B cell (primary cell): ENCODE measurements around the gene CASKIN2. TPM values are rescaled to one million over a fixed set of nuclear protein-coding genes. Genes with fewer than 3 reads are reported as not detected.

Experiments used
- ATAC-seq: fragments of 200-7000 bp; cut with Tn5 transposase; one replicate; pipeline ENCODE4 v1.10.0; 2021; ENCODE audit warnings: low read depth, mild to moderate bottlenecking, moderate number of reproducible peaks, moderate library complexity
- CTCF ChIA-PET: fragments of 350-600 bp; sonication (Branson Sonifier 250); formaldehyde crosslinking; loops from one replicate; lab custom pipeline; 2021; ENCODE audit warnings: antibody characterized with exemption, inconsistent platforms; lab: Charles Lee
- POLR2A ChIA-PET: fragments of 350-600 bp; sonication (Branson Sonifier 250); formaldehyde crosslinking; loops from one replicate; lab custom pipeline; 2021; ENCODE audit warnings: antibody characterized with exemption; lab: Charles Lee
- DNase-seq: peaks from one replicate; pipeline ENCODE4 v3.0.0; 2013
- H2AFZ ChIP-seq: 2 replicates; pipeline ENCODE4 v1.6.1; 2012; ENCODE audit warnings: mild to moderate bottlenecking, low read depth, low read length; ENCODE audit not compliant: insufficient read depth, poor library complexity, severe bottlenecking
- H3K27ac ChIP-seq, 2 donors: 1 replicate in 1 of 2; 2 replicates in 1 of 2; pipeline ENCODE4 v1.5.1; 2012 to 2013; ENCODE audit warnings: low read length in 2 of 2, mild to moderate bottlenecking in 2 of 2, moderate library complexity in 1 of 2
- H3K27me3 ChIP-seq, 4 experiments: fragments of 200-600 bp in 1 of 4; sonication (generic) in 1 of 4; replicated peaks in 1 of 4; 1 replicate in 2 of 4; 2 replicates in 2 of 4; pipeline versions ENCODE4 v1.6.1 to v1.7.0; 2013 to 2016; ENCODE audit warnings: low read length in 3 of 4, mild to moderate bottlenecking in 2 of 4, mixed read lengths in 1 of 4, moderate library complexity in 1 of 4; ENCODE audit not compliant: insufficient read depth in 4 of 4, control insufficient read depth in 3 of 4; ENCODE audit errors: control extremely low read depth in 1 of 4
- H3K36me3 ChIP-seq, 2 experiments: replicated peaks in 1 of 2; 1 replicate in 1 of 2; 2 replicates in 1 of 2; pipeline versions ENCODE4 v1.6.1 to v1.7.1; 2013; ENCODE audit warnings: low read length in 1 of 2; ENCODE audit not compliant: insufficient read depth in 2 of 2, control insufficient read depth in 1 of 2; ENCODE audit errors: control extremely low read depth in 1 of 2, extremely low read depth in 1 of 2
- H3K4me1 ChIP-seq, 2 donors: fragments of 200-600 bp in 1 of 2; sonication (generic) in 1 of 2; 1 replicate in 1 of 2; 2 replicates in 1 of 2; pipeline versions ENCODE4 v1.5.1 to v1.6.1; 2013 to 2017; ENCODE audit warnings: low read length in 2 of 2; ENCODE audit not compliant: control insufficient read depth in 2 of 2, insufficient read depth in 2 of 2
- H3K4me2 ChIP-seq: replicated peaks from 2 replicates; pipeline ENCODE3; 2012; ENCODE audit warnings: mild to moderate bottlenecking, low read depth, low read length; ENCODE audit not compliant: poor library complexity, severe bottlenecking
- H3K4me3 ChIP-seq, 5 experiments: fragments of 200-600 bp in 1 of 5; sonication (generic) in 1 of 5; 1 replicate in 3 of 5; 2 replicates in 2 of 5; pipeline versions ENCODE4 v1.5.1 to v1.7.0; 2011 to 2016; ENCODE audit warnings: low read length in 4 of 5, mild to moderate bottlenecking in 4 of 5, low read depth in 2 of 5, control low read depth in 1 of 5, moderate library complexity in 1 of 5; ENCODE audit not compliant: insufficient read depth in 1 of 5; ENCODE audit errors: control extremely low read depth in 1 of 5, extremely low read depth in 1 of 5
- H3K79me2 ChIP-seq: fragments of 200-600 bp; sonication (generic); one replicate; pipeline ENCODE4 v1.6.0; 2016; ENCODE audit warnings: low read length; ENCODE audit not compliant: control insufficient read depth, insufficient read depth
- H3K9ac ChIP-seq: fragments of 200-600 bp; sonication (generic); 2 replicates; pipeline ENCODE4 v1.6.1; 2017; ENCODE audit warnings: mild to moderate bottlenecking, low read length, moderate library complexity
- H3K9me3 ChIP-seq, 3 donors: one replicate each; pipeline versions ENCODE4 v1.6.1 to v1.7.1; 2013; ENCODE audit warnings: low read length in 2 of 3; ENCODE audit not compliant: control insufficient read depth in 2 of 3, insufficient read depth in 1 of 3; ENCODE audit errors: control extremely low read depth in 1 of 3
- H4K20me1 ChIP-seq: 2 replicates; pipeline ENCODE4 v1.6.0; 2012; ENCODE audit warnings: mild to moderate bottlenecking, low read length; ENCODE audit not compliant: insufficient read depth, control insufficient read depth, poor library complexity, severe bottlenecking
- H3K27ac Mint-ChIP-seq: one replicate; pipeline ENCODE4 v1.8.0; 2021; ENCODE audit warnings: mixed read lengths
- H3K27me3 Mint-ChIP-seq: one replicate; pipeline ENCODE4 v1.8.0; 2021; ENCODE audit warnings: mixed read lengths
- H3K4me1 Mint-ChIP-seq: one replicate; pipeline ENCODE4 v1.8.0; 2021; ENCODE audit warnings: mixed read lengths
- H3K4me3 Mint-ChIP-seq: one replicate; pipeline ENCODE4 v1.8.0; 2021; ENCODE audit warnings: mixed read lengths
- H3K9me3 Mint-ChIP-seq: one replicate; pipeline ENCODE4 v1.8.0; 2022; ENCODE audit warnings: mixed read lengths; ENCODE audit not compliant: insufficient read depth
- EZH2 ChIP-seq: IDR thresholded peaks from 2 replicates; pipeline ENCODE4 v1.6.1; 2012; ENCODE audit warnings: borderline replicate concordance, low read depth, mild to moderate bottlenecking, moderate library complexity, low read length; ENCODE audit not compliant: insufficient read depth, poor library complexity, severe bottlenecking
- WGBS: methylation state at CpG from one replicate; pipeline ENCODE4 v1.1.5; 2013; ENCODE audit warnings: missing lambda C conversion rate; ENCODE audit not compliant: insufficient coverage; 5-methylcytosine and 5-hydroxymethylcytosine counted together
- intact Hi-C: fragments of 100-400 bp; cut with micrococcal nuclease; formaldehyde crosslinking; loops from one replicate; pipeline ENCODE4 v1.10.0; 2022
- polyA plus RNA-seq: library from polyadenylated mRNA; depleted of rRNA; stranded (reverse); fragments of >200 nt; gene quantifications from 2 replicates; pipeline ENCODE4 v1.2.3, GENCODE V29; 2012
- total RNA-seq, 2 donors: library from RNA; stranded (reverse); fragments of 120-200 nt in 1 of 2; gene quantifications; 1 replicate in 1 of 2; 2 replicates in 1 of 2; pipeline versions ENCODE4 v1.2.3 to v1.2.4, GENCODE V29; 2013 to 2022
- TF ChIP-seq, protein P1 (sequence below): fragments of 200-600 bp; IDR thresholded peaks from one replicate; pipeline ENCODE4 v1.8.0; 2022; ENCODE audit warnings: antibody characterized with exemption, mild to moderate bottlenecking

CASKIN2 gene
- total and polyA plus RNA-seq, 2 donors (not counting 1 experiment from before 2014, with no cell fraction given), result 0.37 to 1.00 TPM

GRCh38 chr17:75536366-75536765, 21.0 kb upstream of the CASKIN2 start:
- Histone ChIP-seq H3K9ac (no peak overlapping the region), H3K4me2 (no peak overlapping the region), H3K9me3 (no peaks in the 10 kb centered on the region), H3K27me3 (no peaks in the 10 kb centered on the region), H4K20me1 (no peaks in the 10 kb centered on the region), H3K36me3 (no peaks in the 10 kb centered on the region), H2AFZ (no peak overlapping the region), H3K4me3 (no peak overlapping the region), H3K4me1 (peaks cover 6 to 14% of the 10 kb centered on the region in 2 donors), H3K27ac (no peak overlapping the region), H3K79me2 (no peaks in the 10 kb centered on the region)
- no peaks in the 10 kb centered on the region for H3K9me3 Mint-ChIP-seq
- no peak for ATAC-seq
- H3K4me3 Mint-ChIP-seq, result no peak overlapping the region
- no peaks in the 10 kb centered on the region for H3K27me3 Mint-ChIP-seq
- DNase-seq, result no peak
- CTCF ChIA-PET, result no interaction called here
- TF ChIP-seq EZH2, result no peak
- TF ChIP-seq, protein P1, sequence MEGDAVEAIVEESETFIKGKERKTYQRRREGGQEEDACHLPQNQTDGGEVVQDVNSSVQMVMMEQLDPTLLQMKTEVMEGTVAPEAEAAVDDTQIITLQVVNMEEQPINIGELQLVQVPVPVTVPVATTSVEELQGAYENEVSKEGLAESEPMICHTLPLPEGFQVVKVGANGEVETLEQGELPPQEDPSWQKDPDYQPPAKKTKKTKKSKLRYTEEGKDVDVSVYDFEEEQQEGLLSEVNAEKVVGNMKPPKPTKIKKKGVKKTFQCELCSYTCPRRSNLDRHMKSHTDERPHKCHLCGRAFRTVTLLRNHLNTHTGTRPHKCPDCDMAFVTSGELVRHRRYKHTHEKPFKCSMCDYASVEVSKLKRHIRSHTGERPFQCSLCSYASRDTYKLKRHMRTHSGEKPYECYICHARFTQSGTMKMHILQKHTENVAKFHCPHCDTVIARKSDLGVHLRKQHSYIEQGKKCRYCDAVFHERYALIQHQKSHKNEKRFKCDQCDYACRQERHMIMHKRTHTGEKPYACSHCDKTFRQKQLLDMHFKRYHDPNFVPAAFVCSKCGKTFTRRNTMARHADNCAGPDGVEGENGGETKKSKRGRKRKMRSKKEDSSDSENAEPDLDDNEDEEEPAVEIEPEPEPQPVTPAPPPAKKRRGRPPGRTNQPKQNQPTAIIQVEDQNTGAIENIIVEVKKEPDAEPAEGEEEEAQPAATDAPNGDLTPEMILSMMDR, result no peak
- POLR2A ChIA-PET, result no interaction called here
- H3K4me1 Mint-ChIP-seq, result peaks cover 6% of the 10 kb centered on the region
- H3K27ac Mint-ChIP-seq, result no peak overlapping the region
- 70% methylated on average over 4 of the region's 10 CpGs for WGBS
- intact Hi-C loops, result no loop called here

DNA sequence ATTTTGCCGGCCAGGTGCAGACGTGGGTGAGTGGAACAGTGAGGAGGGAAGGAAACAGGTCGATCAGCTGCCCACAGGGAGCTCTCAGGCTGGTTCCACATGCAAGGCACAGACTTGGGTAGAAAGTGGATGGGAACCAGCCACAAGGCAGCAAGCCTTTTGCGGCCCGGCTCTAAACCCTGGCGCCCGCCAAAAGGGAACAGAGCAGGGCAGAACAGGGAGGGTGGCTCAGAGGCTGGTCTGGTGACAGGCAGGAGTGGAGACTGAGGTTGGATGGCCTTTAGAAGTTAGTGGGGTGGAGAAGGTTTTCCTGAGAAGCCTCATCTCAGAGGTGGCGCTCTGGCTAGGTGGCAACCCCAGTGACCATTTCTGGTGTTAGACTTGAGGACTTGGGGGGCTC, 20.5 kb upstream of the CASKIN2 start:
- Histone ChIP-seq H3K4me1 (peaks cover 6 to 14% of the 10 kb centered on the region in 2 donors), H3K27me3 (no peaks in the 10 kb centered on the region), H3K4me3 (no peak overlapping the region), H3K79me2 (no peaks in the 10 kb centered on the region), H3K4me2 (no peak overlapping the region), H2AFZ (no peak overlapping the region), H4K20me1 (no peaks in the 10 kb centered on the region), H3K36me3 (no peaks in the 10 kb centered on the region), H3K9me3 (no peaks in the 10 kb centered on the region), H3K9ac (no peak overlapping the region), H3K27ac (no peak overlapping the region)
- WGBS, result 87% methylated on average over 7 of the region's 8 CpGs
- Mint-ChIP-seq H3K27ac (no peak overlapping the region), H3K4me1 (peaks cover 6% of the 10 kb centered on the region), H3K9me3 (no peaks in the 10 kb centered on the region), H3K27me3 (no peaks in the 10 kb centered on the region), H3K4me3 (no peak overlapping the region)
- ATAC-seq, result no peak
- intact Hi-C loops, result no loop called here
- CTCF ChIA-PET, result interaction anchor here (1.1 kb wide), 1 partner anchor 16 kb away, joined by 3 read pairs; no protein-coding TSS in a partner anchor
- POLR2A ChIA-PET, result no interaction called here
- TF ChIP-seq, protein P1, result no peak
- no peak for TF ChIP-seq EZH2
- no peak for DNase-seq
